GM18526 (cell line): ENCODE measurements around the gene CCDC97.

Experiments
- POLR2A ChIP-seq: IDR thresholded peaks from 3 replicates; pipeline ENCODE4 v1.6.1; 2011; ENCODE audit not compliant: insufficient read length; ENCODE audit errors: extremely low read depth

Gene CCDC97

DNA sequence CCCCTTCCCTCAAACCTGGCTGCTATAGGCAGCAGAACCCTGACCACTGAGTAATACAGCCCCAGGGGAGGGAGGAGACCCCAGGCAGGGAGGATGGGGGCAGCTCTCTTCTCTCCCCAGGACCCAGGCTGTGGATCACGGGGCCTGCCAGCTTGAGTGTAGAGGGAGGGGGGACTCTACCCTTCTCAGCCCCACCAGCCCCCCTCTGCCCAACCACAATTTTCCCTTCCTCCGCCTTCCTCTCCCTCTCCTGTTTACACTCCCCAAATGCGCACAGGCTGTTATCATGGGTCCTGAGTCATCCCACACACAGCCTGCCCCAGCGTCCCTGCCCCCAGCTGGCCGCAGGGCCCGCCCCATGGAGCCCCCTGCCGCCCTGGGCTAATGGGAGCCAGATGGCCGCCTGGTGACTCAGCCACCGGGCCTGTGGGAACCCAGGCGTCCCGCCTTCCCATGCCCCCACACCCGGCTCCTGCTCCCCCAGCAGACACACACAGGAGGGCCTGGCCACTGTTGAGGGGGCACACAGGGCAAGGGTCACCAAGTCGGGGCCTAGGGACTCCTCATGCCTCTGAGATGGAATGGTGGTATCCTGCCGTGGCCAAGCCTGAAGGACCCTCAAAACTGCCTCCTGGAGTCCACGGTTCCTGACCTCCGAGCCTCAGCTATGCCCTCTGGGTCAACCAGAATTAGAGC lies 13.6 kb downstream of the CCDC97 start:
- no peak for TF ChIP-seq POLR2A

DNA sequence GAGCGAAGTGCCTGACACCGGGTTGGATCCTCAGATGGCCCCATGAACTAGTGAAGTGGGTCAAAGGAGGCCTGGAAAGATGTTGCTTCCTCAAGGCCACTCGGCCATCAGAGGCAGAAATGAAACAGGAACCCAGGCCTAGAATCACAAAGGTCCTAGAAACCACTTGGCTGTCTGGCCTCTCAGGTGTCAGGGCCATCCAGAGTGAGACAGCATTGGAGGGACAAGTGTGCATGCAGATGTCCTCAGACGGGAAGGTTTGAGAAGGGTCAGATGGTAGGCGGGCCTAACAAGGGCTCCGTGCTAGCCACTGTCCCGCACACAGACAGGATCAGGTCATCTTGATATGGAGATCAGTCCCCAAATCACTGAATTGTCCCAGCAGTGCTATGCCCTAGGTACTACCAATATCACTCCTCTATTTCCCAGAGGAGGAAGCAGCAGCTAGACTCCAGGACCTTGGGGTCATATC lies 14.3 kb downstream of the CCDC97 start:
- peak; percentile 17 for TF ChIP-seq POLR2A

DNA sequence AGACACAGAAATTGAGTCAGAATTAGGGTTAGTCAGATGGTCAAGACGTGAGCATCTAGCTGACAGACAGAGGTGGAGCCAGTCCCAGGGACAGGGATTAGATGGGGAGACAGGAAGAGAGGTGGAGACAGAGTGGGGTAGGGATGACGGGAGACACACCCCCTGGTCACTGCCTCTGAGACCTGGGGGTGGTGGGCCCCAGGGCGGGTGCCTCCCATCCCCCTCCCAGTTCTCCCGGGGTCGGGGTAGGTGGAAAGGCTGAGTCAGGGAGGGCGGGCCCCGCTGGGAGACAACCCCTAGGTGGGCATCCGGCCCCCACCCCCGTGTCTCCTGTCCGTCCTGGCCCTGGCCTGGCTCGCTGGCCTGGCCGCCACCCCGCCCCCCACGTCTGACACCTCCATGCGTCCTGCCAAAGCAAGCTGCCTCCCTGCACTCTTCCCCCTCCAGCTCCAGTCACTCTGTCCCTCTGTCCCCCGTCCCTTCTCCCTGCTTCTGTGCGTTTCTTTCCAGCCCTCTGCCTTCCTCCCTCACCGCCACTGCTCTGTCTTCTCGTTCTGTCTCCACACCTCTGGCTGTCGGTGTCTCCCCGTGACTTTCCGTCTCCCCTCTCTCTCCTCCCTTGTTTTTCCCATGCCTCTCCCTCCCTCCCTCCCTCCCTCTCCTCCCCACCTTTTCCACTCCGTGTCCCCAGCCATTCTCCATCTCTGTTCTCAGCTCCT lies 15.1 kb downstream of the CCDC97 start:
- no peak for TF ChIP-seq POLR2A

DNA sequence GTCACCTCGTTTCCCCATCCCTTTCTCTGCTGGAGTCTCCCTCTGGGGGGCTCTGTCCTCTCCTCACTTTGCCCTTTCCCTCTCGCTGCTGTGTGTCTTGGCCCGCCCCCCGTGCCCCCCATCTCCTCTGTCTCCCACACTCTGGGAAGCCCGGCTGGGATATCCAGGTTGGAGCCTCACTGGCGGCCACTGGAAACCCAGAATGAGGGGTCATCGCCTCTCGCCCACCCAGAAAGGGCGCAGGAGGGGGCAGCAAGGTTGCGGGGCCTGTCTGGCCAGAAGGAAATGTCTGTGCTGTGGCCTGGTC lies 15.6 kb downstream of the CCDC97 start:
- TF ChIP-seq POLR2A: no peak

DNA sequence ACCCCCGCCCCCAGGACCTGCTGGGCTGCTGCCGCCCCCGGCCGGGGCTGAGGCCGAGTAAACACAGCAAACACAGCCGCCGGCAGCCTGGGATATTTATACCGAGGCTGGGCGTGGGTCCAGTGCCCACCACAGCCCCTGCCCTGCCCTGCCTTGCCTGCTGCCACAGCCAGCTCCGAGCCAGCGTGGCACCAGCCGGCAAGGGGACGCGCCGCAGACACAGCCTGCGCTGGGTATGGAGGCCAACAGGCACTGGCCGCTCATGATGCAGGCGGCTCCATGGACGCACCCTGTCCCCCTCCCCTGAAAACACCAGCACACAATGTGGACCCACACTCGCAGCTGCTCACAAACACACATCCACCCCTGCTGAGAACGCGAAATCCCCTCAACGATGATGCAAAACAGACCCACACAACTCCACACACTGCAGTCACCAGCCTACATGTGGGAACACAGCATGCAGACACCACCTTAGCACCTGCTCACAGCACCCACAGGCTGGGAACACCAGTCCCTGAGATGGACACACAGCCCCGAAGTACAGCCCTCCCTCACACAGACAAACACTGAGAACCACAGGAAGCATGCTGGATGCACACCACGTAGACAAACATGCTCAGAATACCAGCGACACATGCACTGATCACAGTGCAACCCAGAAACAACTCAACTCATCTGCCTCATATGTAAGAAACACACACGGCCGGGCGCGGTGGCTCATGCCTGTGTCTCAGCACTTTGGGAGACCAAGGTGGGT lies 16.2 kb downstream of the CCDC97 start:
- peak; percentile 13 for TF ChIP-seq POLR2A

DNA sequence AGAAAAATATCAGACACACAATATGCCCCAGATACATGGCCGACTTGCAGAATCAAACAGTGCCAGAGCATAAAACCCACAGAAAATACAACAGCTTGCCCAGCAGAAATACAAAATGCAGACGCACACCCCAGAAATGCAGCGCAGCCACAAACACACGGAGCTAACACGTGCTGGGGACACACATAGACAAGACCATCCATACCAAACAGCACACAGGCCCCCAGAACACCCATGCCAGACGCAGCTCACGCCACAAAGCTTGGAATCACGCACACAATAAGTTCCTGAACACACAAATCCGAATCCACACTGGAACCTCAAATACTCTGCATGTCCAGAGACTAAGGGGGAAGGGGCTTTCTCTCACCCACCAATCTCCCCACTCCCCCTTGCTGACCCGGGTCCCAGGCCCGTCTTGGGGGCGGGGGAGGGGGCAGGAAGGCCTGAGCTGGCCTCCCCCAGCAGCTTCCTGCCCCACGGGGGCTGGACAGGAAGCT lies 17.2 kb downstream of the CCDC97 start:
- TF ChIP-seq POLR2A: no peak

DNA sequence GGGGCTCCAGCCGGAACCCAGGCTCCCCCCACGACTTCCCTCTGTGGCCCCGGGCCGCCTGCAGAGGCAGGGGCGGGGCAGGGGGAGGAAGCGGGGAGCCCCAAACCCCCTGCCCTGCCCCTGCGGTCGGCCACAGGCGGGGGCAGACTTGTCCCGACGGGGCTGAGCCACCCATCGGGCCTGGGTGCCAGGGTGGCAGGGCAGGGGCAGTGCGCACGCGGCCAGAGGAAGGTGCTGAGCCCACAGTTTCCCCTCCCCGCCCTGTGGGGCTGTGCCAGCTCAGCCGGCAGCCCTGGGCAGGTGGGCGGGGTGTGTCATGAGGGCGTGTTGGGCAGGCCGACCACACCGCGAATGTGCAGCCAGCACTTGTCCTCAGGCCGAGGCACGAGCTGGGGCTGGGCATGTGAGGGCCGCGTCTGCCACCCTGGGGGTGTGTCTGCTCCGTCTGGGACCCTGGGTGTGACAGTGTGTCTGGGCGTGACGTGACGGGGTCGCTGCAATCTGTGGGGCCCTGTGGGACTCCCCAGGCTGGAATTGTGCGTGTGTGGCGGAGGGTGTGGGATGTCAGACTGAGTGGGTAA lies 17.7 kb downstream of the CCDC97 start:
- peak; percentile 31 for TF ChIP-seq POLR2A

DNA sequence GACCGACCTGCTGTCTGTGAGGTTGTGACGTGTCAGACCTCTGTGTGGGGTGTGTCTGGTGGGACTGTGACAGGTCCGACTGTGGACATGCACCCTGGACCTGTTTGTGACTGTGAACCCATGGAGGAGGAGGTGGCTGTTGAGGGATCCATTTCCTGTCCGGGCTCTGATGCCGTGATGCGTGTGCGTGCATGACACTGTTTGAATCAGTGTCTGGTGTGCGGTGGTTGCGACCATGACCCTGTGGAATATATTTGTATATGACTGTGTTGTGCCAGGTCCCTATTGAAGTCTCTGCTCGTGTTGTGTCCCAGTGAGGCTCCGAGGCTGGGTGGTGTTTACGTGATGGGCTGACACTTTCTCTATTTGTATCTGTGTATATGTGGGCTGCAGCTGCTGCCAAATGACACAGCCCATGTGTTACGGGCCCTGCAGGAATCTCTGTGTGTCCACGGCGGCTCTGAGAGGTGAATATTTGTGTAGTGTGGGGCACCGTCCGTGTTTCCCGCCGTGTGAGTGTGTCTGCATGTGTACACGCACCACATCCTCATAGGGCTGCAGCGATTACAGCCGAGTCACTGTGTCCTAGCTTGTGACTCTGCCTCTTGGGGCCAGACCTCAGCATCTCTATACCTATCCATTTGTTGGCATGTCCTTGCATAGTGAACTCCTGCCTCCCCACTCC lies 18.3 kb downstream of the CCDC97 start:
- no peak for TF ChIP-seq POLR2A

DNA sequence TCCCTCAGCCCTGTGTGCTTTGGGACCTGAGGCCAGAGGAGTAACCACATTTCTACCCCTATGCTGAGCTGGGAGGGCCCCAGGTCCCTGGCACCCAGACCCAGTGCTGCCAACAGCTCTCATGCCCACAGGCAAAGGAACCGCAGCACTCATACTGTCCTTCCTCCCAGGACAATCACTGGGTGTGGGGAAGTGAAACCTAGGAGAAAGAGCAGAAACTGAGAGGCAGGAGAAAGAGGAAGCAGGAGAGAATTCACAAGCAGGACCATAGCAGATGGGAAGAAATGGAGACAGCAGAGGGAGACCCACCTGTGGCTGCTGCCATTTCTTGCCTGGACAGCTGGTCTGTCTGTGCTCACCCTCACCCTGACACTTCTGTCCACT lies 18.9 kb downstream of the CCDC97 start:
- no peak for TF ChIP-seq POLR2A

DNA sequence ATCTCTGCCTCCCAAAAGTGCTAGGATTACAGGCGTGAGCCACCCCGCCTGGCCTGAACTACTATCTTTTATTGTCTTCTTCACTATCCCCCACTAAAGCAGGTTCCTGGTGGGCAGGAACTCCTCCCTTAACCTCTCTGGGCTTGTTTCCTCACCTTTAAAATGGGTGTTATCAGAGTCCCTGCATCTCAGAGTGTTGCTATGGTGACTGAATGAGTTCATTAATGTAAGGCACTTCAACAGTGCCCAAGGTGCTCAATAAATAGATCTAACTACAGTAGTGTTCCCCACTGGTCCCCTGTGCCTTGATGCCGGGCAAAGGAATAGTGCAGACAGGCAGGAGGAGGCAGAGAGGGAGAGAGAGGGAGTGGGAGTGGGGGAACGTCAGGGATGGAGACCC lies 20.5 kb downstream of the CCDC97 start:
- no peak for TF ChIP-seq POLR2A

DNA sequence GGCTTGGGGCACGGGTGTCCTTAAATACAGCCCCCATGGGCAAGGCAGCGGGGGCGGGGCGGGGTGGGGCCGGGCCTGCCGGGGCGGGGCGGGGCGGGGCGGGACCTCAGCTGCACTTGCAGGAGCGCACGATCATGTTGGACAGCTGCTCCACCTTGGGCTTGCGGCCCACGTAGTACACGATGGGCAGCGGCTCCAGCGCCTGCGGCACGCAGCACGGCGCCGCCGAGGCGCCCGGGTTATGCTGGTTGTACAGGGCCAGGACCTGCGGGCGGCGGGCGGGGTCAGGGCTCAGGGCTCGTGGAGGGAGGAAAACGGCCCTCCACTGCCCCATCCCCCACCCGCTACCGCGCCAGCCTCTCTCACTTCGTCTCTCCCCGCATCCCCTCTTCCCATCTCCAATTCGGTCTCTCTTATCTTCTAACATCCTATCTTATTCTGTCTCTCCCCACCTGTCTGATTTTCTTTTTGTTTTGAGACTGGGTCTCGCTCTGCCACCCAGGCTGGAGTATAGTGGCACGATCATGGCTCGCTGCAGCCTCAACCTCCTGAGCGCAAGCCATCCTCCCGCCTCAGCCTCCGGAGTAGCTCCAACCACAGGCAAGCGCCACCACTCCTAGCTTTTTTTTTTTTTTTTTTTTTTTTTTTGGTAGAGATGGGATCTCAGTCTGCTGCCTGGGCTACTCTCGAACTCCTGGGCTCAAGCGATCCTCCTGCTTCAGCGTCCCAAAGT lies 21.1 kb downstream of the CCDC97 start:
- TF ChIP-seq POLR2A: no peak

DNA sequence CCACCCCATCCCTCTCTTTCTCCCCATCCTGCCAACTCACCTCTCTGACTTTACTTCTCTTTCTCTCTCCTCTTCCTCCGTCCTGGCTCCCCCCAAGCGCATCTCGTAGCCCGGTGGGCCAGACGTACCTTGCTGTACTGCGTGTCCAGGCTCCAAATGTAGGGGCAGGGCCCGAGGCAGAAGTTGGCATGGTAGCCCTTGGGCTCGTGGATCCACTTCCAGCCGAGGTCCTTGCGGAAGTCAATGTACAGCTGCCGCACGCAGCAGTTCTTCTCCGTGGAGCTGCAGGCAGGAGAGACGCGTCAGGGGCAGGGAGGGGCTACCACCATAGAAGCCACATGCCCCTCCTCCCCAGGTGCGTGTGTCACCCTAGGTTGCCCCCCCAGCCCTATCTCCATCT lies 22.0 kb downstream of the CCDC97 start:
- TF ChIP-seq POLR2A: no peak

DNA sequence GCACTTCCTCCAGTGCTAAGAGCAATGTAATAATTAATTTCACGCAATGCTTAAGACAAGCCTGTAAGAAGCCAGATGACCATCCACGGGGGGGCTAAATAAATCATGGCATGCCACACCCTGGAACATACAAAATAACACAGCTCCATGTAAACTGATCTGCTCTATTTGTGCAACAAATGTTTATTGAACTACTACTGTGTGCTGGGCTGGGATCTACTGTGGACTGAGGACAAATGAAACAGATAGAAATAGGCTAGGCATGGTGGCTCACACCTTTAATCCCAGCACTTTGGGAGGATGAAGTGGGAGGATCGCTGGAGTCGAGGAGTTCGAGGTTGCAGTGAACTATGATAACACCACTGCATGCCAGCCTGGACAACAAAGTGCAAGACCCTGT lies 22.5 kb downstream of the CCDC97 start:
- no peak for TF ChIP-seq POLR2A

DNA sequence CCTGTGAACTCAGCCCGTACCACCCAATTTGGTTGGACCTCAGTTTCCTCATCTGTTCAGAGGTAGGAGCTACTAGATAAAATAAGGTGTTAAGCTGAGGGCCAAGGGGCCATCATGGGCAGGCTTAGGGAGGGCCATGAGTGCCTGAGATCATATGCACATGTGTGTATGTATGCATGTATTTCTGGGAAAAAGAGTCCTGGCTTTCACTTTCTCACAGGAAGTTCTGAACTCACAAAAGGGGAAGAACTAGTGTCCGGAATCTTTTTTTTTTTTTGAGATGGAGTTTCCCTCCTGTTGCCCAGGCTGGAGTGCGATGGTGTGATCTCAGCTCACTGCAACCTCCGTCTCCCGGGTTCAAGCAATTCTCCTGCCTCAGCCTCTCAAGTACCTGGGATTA lies 24.8 kb downstream of the CCDC97 start:
- no peak for TF ChIP-seq POLR2A
